ENCODE measurements around the gene DGKI.

- TF ChIP-seq, protein P1, sequence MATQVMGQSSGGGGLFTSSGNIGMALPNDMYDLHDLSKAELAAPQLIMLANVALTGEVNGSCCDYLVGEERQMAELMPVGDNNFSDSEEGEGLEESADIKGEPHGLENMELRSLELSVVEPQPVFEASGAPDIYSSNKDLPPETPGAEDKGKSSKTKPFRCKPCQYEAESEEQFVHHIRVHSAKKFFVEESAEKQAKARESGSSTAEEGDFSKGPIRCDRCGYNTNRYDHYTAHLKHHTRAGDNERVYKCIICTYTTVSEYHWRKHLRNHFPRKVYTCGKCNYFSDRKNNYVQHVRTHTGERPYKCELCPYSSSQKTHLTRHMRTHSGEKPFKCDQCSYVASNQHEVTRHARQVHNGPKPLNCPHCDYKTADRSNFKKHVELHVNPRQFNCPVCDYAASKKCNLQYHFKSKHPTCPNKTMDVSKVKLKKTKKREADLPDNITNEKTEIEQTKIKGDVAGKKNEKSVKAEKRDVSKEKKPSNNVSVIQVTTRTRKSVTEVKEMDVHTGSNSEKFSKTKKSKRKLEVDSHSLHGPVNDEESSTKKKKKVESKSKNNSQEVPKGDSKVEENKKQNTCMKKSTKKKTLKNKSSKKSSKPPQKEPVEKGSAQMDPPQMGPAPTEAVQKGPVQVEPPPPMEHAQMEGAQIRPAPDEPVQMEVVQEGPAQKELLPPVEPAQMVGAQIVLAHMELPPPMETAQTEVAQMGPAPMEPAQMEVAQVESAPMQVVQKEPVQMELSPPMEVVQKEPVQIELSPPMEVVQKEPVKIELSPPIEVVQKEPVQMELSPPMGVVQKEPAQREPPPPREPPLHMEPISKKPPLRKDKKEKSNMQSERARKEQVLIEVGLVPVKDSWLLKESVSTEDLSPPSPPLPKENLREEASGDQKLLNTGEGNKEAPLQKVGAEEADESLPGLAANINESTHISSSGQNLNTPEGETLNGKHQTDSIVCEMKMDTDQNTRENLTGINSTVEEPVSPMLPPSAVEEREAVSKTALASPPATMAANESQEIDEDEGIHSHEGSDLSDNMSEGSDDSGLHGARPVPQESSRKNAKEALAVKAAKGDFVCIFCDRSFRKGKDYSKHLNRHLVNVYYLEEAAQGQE (IDR thresholded peaks at IDR 0.05; ENCODE audit: insufficient read depth in 1 of 2, low read depth in 2 of 2, low read length in 1 of 2) = no peak
- TF ChIP-seq CTCF (IDR thresholded peaks at IDR 0.05) = no peak
- TF ChIP-seq POLR2AphosphoS5 (IDR thresholded peaks at IDR 0.05; ENCODE audit: low read depth, low read length) = no peak
These were observed 255.9 kb downstream of the DGKI start for GRCh38 chr7:137590756-137591305.
